ENCODE results near the gene FARSB. TPM values are rescaled to one million over a fixed set of nuclear protein-coding genes. Genes with fewer than 3 reads are reported as not detected.

Gene FARSB
- total RNA-seq, 1 experiment from 2014 or later, result 50.7 TPM

DNA sequence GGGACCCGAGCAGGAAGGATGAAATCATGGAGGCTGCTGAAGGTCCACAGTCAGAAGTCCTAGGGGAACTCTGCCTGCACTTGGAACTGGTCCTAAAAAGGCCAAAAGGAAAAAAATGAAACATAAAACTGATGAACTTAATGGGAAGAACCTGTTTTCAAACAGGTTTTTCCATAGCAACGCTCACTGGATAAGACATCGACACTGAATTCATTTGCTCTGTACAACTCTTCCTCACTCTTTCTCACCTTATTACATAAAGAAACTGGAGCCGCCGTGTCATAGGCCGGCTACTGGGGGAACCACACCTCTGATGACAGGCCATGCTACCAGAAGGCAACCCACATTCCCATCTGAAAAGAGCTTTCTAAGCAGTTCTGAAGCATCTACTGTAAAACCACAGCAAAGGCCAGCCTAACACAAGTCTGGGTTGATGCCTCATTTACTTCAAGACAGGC, 83.6 kb downstream of the FARSB start:
- no peaks in the 10 kb centered on the region for H3K9me2 ChIP-seq (ENCODE audit: insufficient read depth)
- no peak overlapping the region for H3K27ac ChIP-seq (ENCODE audit: low read depth, low read length)
- H3K9me3 ChIP-seq (ENCODE audit: control insufficient read depth in 1 of 2, insufficient read depth in 1 of 2, low read depth in 1 of 2, low read length in 2 of 2), result no peaks in the 10 kb centered on the region
- no peaks in the 10 kb centered on the region for H3K27me3 ChIP-seq (ENCODE audit: insufficient read depth, low read length)
- ATAC-seq, result no peak
- H3K4me3 ChIP-seq (replicated peaks in 1 of 2; ENCODE audit: low read depth in 1 of 2, low read length in 2 of 2), result no peak overlapping the region
- no peak overlapping the region for H3K9ac ChIP-seq (ENCODE audit: low read length)
- TF ChIP-seq CBX3 (IDR thresholded peaks at IDR 0.05; ENCODE audit: low read depth) (no peak), ZBTB33 (IDR thresholded peaks at IDR 0.05; ENCODE audit: extremely low read depth, insufficient replicate concordance, low read length) (no peak), EGR1 (IDR thresholded peaks at IDR 0.05; ENCODE audit: low read depth) (no peak), CTCF (IDR thresholded peaks at IDR 0.05 in 2 of 3, conservative IDR thresholded peaks at IDR 0.05 in 1 of 3; ENCODE audit: borderline replicate concordance in 1 of 3, insufficient read depth in 1 of 3, low read depth in 2 of 3, low read length in 2 of 3) (no peak), ATF3 (IDR thresholded peaks at IDR 0.05) (no peak), SRF (IDR thresholded peaks at IDR 0.05; ENCODE audit: low read depth) (no peak), JUND (IDR thresholded peaks at IDR 0.05) (no peak), ELF1 (IDR thresholded peaks at IDR 0.05; ENCODE audit: borderline replicate concordance, low read depth) (no peak), POLR2AphosphoS5 (IDR thresholded peaks at IDR 0.05; ENCODE audit: low read depth, low read length) (no peak), RAD21 (IDR thresholded peaks at IDR 0.05; ENCODE audit: low read depth) (no peak), EZH2phosphoT487 (IDR thresholded peaks at IDR 0.05; ENCODE audit: borderline replicate concordance) (no peak), ZFX (IDR thresholded peaks at IDR 0.05) (no peak)
- ChIA-PET RAD21 (ENCODE audit: low non-redundant PET in 1 of 2, low total read pairs in 2 of 2, uncharacterized antibody in 2 of 2, unreplicated experiment in 2 of 2) (no interaction called here), POLR2A (no interaction called here), CTCF (interaction anchor here (1.6 kb wide), 1 partner anchor 11 kb away, joined by 7 read pairs; no protein-coding TSS in a partner anchor)
- H2AFZ ChIP-seq (ENCODE audit: low read depth, low read length, poor library complexity, severe bottlenecking), result no peak overlapping the region
- H3K36me3 ChIP-seq (ENCODE audit: control insufficient read depth in 1 of 2, insufficient read depth in 2 of 2, low read length in 2 of 2), result peaks cover 6 to 14% of the 10 kb centered on the region in 2 experiments; a peak in 3 of 4 replicates
- no peak overlapping the region for H3K4me2 ChIP-seq (ENCODE audit: low read length)
- intact Hi-C loops (cut with micrococcal nuclease), result no loop called here
- no peaks in the 10 kb centered on the region for H4K20me1 ChIP-seq (ENCODE audit: insufficient read depth)
- H3K4me1 ChIP-seq (ENCODE audit: control insufficient read depth in 1 of 2, insufficient read depth in 2 of 2, low read length in 2 of 2), result peaks cover 3 to 8% of the 10 kb centered on the region in 2 experiments; a peak in 1 of 4 replicates
- DNase-seq (ENCODE audit: low read depth, low spot score), result no peak
- no TSS peak for BruUV-seq (replicated peaks)
- H3K79me2 ChIP-seq (ENCODE audit: insufficient read depth, low read length), result no peaks in the 10 kb centered on the region
